Cardiac muscle cell (in vitro differentiated cells and primary cell): ENCODE results near the gene MIA2. TPM values are rescaled to one million over a fixed set of nuclear protein-coding genes. Genes with fewer than 3 reads are reported as not detected.

ENCODE experiments used
- DNase-seq, 2 donors: peaks; one replicate each; pipeline versions ENCODE4 v3.0.0 to v3.0.0-alpha.2; 2010 to 2017; ENCODE audit warnings: low read depth in 1 of 2, low spot score in 1 of 2
- H3K27ac ChIP-seq: fragments of 200-600 bp; sonication (generic); 2 replicates; pipeline ENCODE4 v1.5.1; 2016
- H3K27me3 ChIP-seq: fragments of 200-600 bp; sonication (generic); 2 replicates; pipeline ENCODE4 v1.6.0; 2016; ENCODE audit warnings: control low read depth
- H3K36me3 ChIP-seq: fragments of 200-600 bp; sonication (generic); 2 replicates; pipeline ENCODE4 v1.5.1; 2016; ENCODE audit warnings: control low read depth
- H3K4me1 ChIP-seq: fragments of 200-600 bp; sonication (generic); 2 replicates; pipeline ENCODE4 v1.8.1; 2017; ENCODE audit warnings: low read depth, mild to moderate bottlenecking, mixed run types
- H3K4me3 ChIP-seq: fragments of 200-600 bp; sonication (generic); 2 replicates; pipeline ENCODE4 v1.5.1; 2016; ENCODE audit warnings: mild to moderate bottlenecking
- H3K9me3 ChIP-seq: fragments of 200-600 bp; sonication (generic); 2 replicates; pipeline ENCODE4 v1.5.1; 2017; ENCODE audit warnings: low read depth, mild to moderate bottlenecking, control low read depth
- polyA plus RNA-seq: library from polyadenylated mRNA; unstranded; fragments of >200 nt; fragmentation: Nextera tagmentation; extraction: Ambion mirVana; gene quantifications from 2 replicates; pipeline ENCODE4 v1.2.1, GENCODE V29; 2016
- total RNA-seq: library from RNA; depleted of rRNA; stranded (reverse); fragments of >200 nt; gene quantifications from 2 replicates; pipeline ENCODE4 v1.2.3, GENCODE V29; 2016
- TF ChIP-seq, protein P1 (sequence below): IDR thresholded peaks from 2 replicates; pipeline ENCODE4 v1.5.1; 2012; ENCODE audit warnings: low read depth, mild to moderate bottlenecking, low read length

MIA2 gene
- total and polyA plus RNA-seq, 2 experiments from 2014 or later = 14.4 to 20.6 TPM

DNA sequence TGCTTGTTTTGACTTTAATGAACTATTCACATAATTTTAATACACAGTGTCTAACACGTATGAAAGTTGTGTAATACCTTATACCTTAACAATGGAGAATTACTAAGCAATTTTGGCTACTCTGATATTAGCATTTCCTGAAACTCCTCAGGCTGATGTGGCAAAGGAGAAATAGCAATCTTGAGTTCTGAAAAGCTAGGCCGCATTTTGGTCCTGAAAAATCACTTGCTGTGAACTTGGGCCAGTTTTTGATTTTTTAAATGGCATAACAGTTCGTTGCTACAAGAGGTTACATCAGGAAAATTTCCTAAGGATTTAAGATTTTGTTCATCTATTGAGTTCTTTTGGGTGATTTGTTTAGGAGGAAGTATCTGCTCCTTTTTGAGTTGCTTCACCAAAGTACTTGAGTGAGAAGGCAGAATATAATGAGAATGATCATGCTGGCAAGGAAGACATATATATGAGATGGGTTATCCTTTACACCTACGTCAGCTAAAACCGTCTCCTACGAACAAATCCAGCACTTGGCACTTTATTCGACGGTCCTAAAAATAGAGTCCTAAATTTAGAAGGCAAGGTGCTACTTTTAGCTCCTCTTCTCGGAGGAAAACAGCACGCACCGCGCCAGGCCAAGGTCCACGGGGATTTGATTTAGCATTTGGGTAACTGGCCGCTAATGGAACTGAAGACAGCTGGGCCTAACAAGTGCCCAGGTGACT lies 32.2 kb downstream of the MIA2 start:
- Histone ChIP-seq H3K36me3 (no peaks in the 10 kb centered on the region), H3K27ac (peak overlapping the region; percentile 93), H3K9me3 (no peaks in the 10 kb centered on the region), H3K27me3 (no peaks in the 10 kb centered on the region), H3K4me3 (peak overlapping the region; percentile 59), H3K4me1 (peaks cover 12% of the 10 kb centered on the region)
- TF ChIP-seq, protein P1, sequence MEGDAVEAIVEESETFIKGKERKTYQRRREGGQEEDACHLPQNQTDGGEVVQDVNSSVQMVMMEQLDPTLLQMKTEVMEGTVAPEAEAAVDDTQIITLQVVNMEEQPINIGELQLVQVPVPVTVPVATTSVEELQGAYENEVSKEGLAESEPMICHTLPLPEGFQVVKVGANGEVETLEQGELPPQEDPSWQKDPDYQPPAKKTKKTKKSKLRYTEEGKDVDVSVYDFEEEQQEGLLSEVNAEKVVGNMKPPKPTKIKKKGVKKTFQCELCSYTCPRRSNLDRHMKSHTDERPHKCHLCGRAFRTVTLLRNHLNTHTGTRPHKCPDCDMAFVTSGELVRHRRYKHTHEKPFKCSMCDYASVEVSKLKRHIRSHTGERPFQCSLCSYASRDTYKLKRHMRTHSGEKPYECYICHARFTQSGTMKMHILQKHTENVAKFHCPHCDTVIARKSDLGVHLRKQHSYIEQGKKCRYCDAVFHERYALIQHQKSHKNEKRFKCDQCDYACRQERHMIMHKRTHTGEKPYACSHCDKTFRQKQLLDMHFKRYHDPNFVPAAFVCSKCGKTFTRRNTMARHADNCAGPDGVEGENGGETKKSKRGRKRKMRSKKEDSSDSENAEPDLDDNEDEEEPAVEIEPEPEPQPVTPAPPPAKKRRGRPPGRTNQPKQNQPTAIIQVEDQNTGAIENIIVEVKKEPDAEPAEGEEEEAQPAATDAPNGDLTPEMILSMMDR = no peak
- peak; percentile 5 to 54 for DNase-seq

DNA sequence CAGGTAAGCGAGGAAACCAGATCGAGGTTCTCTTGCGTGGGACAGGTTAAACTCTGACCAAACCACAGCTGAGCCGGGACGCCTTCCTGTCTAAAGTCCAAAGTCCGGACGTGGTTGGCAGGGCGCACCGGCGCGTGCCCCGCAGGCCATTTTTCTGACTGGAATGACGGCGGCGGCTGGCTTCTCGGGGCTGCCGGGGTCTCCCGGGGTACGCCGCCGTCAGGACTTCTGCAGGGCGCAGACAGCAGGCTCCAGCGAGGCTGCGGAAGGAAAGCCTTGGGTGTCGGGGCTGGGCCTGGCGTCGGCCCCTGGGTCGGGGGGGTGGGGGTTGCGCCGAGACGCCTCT lies 32.8 kb downstream of the MIA2 start:
- no peak for DNase-seq
- TF ChIP-seq, protein P1 = no peak
- Histone ChIP-seq H3K36me3 (no peaks in the 10 kb centered on the region), H3K27me3 (no peaks in the 10 kb centered on the region), H3K9me3 (no peaks in the 10 kb centered on the region), H3K27ac (peak overlapping the region; percentile 93), H3K4me1 (peaks cover 12% of the 10 kb centered on the region), H3K4me3 (peak overlapping the region; percentile 59)

DNA sequence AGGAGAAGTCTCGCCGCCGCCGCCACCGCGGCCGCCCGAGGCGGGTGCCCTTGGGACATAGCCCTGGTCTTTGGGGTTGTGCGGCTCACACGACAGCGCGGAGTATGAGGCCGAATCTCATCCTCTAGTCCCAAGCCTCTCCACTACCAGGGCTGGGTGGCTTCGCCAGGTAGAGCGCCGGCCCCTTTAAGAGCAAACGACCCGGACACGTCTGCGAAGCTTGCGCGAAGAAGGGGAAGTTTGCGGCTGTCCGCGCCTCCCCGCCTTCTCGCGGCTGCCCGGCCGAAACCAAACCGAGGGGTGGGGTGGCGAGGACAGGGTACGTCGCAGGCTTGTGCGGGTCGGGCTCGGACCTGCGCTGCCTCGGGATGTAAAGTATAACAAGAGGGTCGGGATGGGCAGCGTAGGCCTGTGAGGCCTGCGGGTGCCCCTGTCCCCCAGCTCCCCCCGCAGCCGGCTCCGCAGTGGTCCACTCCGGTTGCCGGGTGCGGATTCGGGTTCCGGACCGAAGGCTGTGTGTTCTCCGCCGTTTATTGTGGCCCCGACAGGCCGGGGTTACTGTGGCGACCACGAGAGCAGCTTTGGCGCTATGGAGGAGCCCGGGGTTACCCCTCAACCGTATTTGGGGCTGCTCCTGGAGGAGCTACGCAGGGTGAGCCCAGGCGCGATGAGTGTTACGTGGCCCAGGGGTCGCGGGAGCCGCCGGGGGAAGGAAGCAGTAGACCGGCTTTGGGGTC lies 33.3 kb downstream of the MIA2 start:
- Histone ChIP-seq H3K4me1 (peaks cover 12% of the 10 kb centered on the region), H3K36me3 (no peaks in the 10 kb centered on the region), H3K27ac (peak overlapping the region; percentile 93), H3K4me3 (peak overlapping the region; percentile 59), H3K27me3 (no peaks in the 10 kb centered on the region), H3K9me3 (no peaks in the 10 kb centered on the region)
- peak; percentile 85 to 88 for DNase-seq
- TF ChIP-seq, protein P1 = no peak

DNA sequence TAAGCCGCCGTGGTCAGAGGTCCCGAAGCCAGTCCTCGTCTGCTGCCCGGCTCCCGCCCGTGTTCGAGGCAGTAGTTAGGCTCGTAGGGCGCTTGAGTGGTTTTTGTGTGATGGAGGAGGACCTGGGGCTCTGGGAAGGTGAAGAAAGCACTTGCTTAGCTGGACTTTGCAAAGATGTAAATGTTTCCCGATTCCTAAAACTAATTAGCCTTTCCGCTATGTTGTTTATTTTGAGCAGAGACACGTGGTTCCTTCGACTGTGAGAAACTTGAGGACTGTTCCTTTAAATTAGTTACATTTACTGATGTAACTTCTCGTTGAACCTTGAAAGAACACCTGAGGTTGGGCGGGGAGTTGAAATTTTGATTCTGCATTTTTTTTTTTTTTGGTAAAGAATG lies 33.9 kb downstream of the MIA2 start:
- Histone ChIP-seq H3K4me3 (peak overlapping the region; percentile 59), H3K36me3 (no peaks in the 10 kb centered on the region), H3K9me3 (no peaks in the 10 kb centered on the region), H3K27ac (peak overlapping the region; percentile 93), H3K27me3 (no peaks in the 10 kb centered on the region), H3K4me1 (peaks cover 12% of the 10 kb centered on the region)
- TF ChIP-seq, protein P1 = no peak
- peak in 1 of 2 donors; percentile 23 for DNase-seq

DNA sequence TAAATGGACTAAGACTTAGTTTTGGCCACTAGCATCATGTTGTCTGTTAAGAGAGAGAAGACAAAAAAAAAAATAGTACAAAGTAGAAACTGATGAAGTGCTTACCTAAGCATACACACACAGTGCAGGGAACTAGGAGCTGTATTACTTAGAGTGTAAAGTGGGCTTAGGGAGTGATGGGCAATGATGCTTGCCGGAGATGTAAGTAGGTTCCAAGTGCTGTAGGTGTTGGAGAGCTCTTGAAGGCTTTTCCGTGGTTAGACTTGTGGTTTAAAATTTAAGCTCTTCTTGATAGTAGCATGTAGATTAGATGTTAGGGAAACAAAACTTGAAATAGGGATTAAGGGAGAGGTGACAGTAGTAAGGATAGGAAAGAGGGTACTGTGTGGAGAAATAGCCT lies 34.7 kb downstream of the MIA2 start:
- H3K9me3 ChIP-seq = no peaks in the 10 kb centered on the region
- H3K27ac ChIP-seq = no peak overlapping the region
- peaks cover 12% of the 10 kb centered on the region for H3K4me1 ChIP-seq
- peak overlapping the region; percentile 59 for H3K4me3 ChIP-seq
- no peaks in the 10 kb centered on the region for H3K27me3 ChIP-seq
- no peaks in the 10 kb centered on the region for H3K36me3 ChIP-seq
- DNase-seq = peak; percentile 22 to 37
- TF ChIP-seq, protein P1 = no peak
